CD4-positive, alpha-beta T cell treated with Interleukin-17A for 4 hours (primary cell): ENCODE data around the gene TCF25.

Experiments used
- DNase-seq: peaks from one replicate; pipeline ENCODE4 v3.0.0-alpha.2; 2020; ENCODE audit warnings: mixed read lengths

The TCF25 gene

DNA sequence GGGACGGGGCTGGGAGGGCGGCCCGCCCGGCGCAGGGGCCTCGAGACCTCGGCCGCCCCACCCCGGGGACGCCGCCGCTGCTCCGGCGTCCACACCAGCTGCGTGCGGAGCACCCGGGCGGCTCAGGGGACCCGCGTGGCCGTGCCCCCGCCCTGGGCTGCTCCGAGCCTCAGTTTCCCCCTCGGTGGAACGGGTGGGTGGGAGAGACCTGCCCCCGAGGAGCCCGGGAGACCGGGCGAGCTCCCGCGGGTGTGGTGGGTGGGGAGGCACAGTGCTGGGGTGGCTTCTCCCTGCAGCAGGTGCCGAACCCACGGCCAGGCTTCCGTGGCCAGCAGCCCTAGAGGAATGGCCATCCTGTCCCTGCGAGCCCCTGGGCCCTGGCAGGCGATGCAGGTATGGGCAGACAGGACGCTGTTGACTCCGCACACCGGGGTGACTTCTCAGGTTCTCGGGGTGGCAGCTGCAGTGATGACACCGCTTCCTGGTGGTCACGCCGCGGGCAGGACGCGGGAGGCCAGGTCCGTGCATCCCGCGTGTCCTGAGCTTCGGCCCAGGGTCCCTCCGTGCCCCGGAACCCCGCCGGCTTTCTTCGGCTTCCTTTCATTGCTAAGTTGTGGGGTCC is 75.8 kb downstream of the TCF25 start:
- no peak for DNase-seq

GRCh38 chr16:89949756-89950155 is 76.4 kb downstream of the TCF25 start:
- DNase-seq, result no peak

DNA sequence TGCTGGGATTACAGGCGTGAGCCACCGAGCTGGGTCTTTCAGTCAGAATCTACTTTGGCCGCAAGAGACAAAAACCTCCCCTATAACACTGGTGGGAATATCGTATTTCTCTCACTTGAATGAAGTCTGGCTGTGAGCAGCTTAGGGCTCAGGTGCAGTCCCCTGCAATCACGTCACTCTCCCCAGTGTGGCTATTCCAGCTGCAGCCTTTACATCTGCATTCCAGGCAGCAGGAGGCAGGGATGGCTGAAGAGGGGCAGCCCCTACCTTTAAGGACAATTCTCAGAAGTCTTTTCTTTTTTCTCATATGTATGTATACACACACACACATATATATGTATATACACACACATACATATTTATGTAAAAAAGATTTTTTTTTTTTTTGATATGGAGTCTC is 78.1 kb downstream of the TCF25 start:
- no peak for DNase-seq

DNA sequence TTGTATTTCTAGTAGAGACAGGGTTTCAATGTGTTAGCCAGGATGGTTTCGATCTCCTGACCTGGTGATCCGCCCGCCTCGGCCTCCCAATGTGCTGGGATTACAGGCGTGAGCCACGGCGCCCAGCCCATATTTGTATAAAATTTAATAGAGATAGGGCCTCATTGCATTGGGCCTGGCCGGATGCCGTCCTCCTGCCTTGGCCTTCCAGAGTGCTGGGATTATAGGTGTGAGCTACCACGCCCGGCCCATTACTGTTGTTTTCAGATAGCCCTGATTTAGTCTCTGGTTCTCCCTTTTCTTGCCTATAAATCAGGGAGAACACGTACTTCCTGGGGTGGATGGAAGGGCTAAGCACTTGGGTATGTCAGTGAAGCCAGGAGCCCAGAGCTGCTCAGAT is 78.7 kb downstream of the TCF25 start:
- no peak for DNase-seq

DNA sequence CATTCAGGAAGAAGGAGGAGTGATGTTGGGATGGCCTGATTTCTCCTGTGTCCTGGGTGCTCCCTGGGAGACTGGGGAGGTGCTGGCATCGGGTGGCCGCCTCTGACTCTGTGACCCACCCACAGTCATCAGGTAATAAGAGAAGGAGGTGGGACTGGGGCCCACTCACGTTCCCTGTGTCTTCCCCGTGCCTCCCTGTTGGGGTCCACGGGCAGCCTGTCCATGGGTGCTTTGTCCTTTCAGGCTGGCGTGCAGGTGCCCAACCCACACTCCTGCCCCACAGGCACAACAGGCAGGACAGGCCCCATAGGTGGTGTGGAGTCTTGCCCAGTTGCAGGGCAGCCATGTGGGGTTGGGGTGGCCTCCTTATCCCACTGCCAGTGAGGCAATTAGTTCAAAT is 79.2 kb downstream of the TCF25 start:
- no peak for DNase-seq

DNA sequence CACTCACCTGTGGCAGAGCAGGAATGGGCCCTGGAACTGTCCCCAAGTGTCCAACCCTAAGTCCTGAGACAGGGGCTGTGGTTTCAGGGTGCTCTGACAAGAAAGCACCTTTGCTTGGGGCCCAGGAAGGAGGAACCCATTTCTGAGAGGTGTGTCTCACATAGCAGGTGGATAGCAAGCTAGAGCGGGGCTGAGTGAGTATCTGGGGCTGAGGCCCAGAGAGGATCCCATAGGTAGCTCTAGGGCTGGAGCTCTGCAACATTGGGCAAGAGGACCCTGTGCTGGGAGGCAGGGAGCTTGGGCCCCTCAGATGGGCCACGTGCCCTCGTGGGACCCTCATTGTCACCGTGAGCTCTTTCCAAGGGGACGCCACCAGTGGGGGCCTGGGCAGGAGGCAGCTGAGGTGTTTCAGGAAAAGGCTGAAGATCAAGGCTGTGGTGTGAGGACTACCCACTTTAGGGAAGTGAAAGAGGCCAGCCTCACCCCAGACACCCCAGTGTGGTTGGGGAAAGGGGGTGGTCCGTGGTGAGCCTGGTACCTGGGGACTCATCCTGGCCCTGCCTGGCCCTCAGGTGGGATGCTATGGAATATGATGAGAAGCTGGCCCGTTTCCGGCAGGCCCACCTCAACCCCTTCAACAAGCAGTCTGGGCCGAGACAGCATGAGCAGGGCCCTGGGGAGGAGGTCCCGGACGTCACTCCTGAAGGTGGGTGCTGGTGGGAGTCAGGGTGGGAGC is 80.4 kb downstream of the TCF25 start:
- DNase-seq, result no peak

DNA sequence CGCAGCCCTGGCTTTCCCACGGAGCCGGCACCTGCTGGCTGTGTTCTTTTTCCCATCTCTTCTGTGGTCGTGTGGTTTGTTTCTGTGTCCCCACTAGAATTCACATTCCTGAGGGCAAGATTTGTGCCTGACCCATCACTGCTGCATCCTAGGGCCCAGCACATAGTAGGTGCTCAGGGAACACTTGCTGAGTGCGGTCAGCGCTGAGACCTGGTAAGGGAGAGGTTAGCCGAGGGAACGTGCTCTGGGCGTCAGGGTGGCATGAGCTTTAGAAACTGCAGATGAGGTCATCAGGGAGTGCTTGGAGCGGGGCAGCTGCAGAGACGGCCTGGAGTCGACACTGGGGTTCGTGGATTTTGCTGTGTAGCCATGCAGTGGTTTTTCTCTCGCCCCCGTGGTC is 81.1 kb downstream of the TCF25 start:
- DNase-seq, result no peak

- DNase-seq, result no peak
Measured at GRCh38 chr16:89955001-89955685, 81.8 kb downstream of the TCF25 start.

- DNase-seq, result no peak
Measured at GRCh38 chr16:89956505-89957215, 83.3 kb downstream of the TCF25 start.

GRCh38 chr16:89957216-89957785 is 83.9 kb downstream of the TCF25 start:
- no peak for DNase-seq

GRCh38 chr16:89958068-89958467 is 84.7 kb downstream of the TCF25 start:
- DNase-seq, result no peak

- no peak for DNase-seq
Measured at GRCh38 chr16:89958596-89958995, 85.2 kb downstream of the TCF25 start.

DNA sequence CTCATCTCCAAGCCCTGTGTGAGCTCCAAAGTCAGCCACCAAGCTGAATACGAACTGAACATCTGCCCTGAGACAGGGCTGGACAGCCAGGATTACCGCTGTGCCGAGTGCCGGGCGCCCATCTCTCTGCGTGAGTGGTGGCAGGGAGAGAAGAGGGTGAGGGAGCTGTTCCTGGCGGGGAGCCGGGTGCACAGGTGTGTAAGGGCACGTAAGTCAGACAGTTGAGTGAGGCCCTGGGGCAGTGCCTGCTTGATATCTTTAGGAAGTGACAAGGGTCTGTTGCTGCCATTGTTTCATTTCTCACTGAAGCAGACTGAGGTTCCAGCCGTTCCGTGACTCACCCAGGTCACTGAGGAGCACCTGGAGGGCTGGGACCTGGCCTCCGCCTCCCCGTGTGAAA is 87.6 kb downstream of the TCF25 start:
- DNase-seq, result no peak
